ENCODE data around the gene RFPL4AL1.
"Not testable (repeated sequence)": the region's sequence is repeated elsewhere in the genome, so short reads cannot be mapped to it uniquely, and the experiment has no call there.

RFPL4AL1 gene

GRCh38 chr19:55768818-55769217, at the start of gene RFPL4AL1:
TSS of gene RFPL4AL1 (plus strand) at chr19:55769118. CDS start at chr19:55771805, 2,687 bp downstream.
- DNase-seq: not testable (repeated sequence)

GRCh38 chr19:55720214-55720746, 48.6 kb upstream of the RFPL4AL1 start:
- no peak for DNase-seq

GRCh38 chr19:55720801-55721200, 48.1 kb upstream of the RFPL4AL1 start:
- DNase-seq: no peak

- no peak for DNase-seq
Observed at GRCh38 chr19:55723491-55723890, 45.4 kb upstream of the RFPL4AL1 start.

GRCh38 chr19:55730378-55730777, 38.5 kb upstream of the RFPL4AL1 start:
- not testable (repeated sequence) for DNase-seq

- DNase-seq: no peak
Observed at GRCh38 chr19:55738302-55738701, 30.6 kb upstream of the RFPL4AL1 start, which contains the start of gene NLRP9. TSS of gene NLRP9 (minus strand) at chr19:55738402. CDS start at chr19:55738374, 28 bp downstream.

GRCh38 chr19:55750715-55751114, 18.2 kb upstream of the RFPL4AL1 start:
- no peak for DNase-seq

- no peak for DNase-seq
Observed at GRCh38 chr19:55753401-55753800, 15.5 kb upstream of the RFPL4AL1 start.

GRCh38 chr19:55756808-55757207, 12.1 kb upstream of the RFPL4AL1 start:
- DNase-seq: not testable (repeated sequence)

GRCh38 chr19:55758797-55759196, 10.1 kb upstream of the RFPL4AL1 start, which contains the start of gene RFPL4A:
TSS of gene RFPL4A (plus strand) at chr19:55759097. CDS start at chr19:55761801, 2,704 bp downstream.
- not testable (repeated sequence) for DNase-seq

- no peak for DNase-seq
Observed at GRCh38 chr19:55766466-55766865, 2.5 kb upstream of the RFPL4AL1 start.

GRCh38 chr19:55769632-55770031, 714 bp downstream of the RFPL4AL1 start:
- not testable (repeated sequence) for DNase-seq

- peak; percentile 17 for DNase-seq
Observed at GRCh38 chr19:55777528-55777927, 8.6 kb downstream of the RFPL4AL1 start.

- no peak for DNase-seq
Observed at GRCh38 chr19:55778331-55778730, 9.4 kb downstream of the RFPL4AL1 start.

GRCh38 chr19:55781112-55781511, 12.2 kb downstream of the RFPL4AL1 start:
- DNase-seq: no peak

- DNase-seq: no peak
Observed at GRCh38 chr19:55795021-55795420, 26.1 kb downstream of the RFPL4AL1 start.

GRCh38 chr19:55801416-55801815, 32.5 kb downstream of the RFPL4AL1 start:
- no peak for DNase-seq

- DNase-seq: no peak
Observed at GRCh38 chr19:55802281-55802680, 33.4 kb downstream of the RFPL4AL1 start.

- peak; percentile 84 for DNase-seq
Observed at GRCh38 chr19:55809381-55810058, 40.6 kb downstream of the RFPL4AL1 start.

- DNase-seq: no peak
Observed at GRCh38 chr19:55811340-55811739, 42.4 kb downstream of the RFPL4AL1 start.

- DNase-seq: no peak
Observed at GRCh38 chr19:55812449-55812848, 43.5 kb downstream of the RFPL4AL1 start.

- no peak for DNase-seq
Observed at GRCh38 chr19:55813906-55814305, 45.0 kb downstream of the RFPL4AL1 start.

GRCh38 chr19:55820037-55820436, 51.1 kb downstream of the RFPL4AL1 start:
- DNase-seq: no peak
